NCI-H226 (cell line): Measurements from ENCODE around the gene TSTD2.
"Not testable (repeated sequence)": the region's sequence is repeated elsewhere in the genome, so short reads cannot be mapped to it uniquely, and the experiment has no call there.

Source experiments
- DNase-seq: peaks from one replicate; pipeline ENCODE4 v3.0.0-alpha.2; 2015

The TSTD2 gene

DNA sequence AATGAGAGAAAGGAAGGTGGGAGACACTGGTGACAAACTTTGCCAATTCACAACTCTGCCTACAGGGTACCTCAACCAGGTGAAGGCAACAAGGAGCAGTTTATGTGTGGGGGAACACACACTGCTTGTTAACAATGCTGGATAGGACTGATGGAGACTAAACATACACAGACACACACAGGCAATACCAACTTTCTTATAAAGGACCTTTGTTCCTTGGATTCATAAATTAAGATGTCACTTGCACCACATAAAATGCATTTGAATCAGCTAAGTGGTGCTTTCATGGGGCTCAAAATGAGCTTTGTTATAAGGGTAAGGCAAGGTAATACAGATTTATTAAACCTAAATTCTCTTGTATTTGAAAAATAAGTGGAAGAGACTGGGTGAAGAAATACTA is 4.0 kb downstream of the TSTD2 start:
- DNase-seq, result no peak

DNA sequence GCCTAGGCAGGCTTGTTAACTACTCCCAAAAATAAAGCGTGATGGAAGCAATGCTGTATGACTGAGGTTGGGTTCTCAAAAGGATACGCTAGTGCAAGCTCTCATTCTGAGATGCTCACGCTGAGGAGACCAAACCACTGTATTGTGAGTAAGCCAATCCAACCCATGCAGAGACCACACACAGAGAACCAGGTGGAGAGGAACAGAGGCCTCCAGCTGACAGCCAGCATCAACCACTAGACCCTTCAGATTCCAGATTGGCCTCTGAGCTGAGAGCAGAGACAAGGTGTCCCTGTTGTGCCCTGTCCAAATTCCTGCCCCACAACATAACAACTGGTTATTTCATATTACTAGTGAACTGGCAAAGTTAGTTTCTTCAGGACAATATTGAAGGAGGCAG is 4.5 kb downstream of the TSTD2 start:
- DNase-seq, result no peak

DNA sequence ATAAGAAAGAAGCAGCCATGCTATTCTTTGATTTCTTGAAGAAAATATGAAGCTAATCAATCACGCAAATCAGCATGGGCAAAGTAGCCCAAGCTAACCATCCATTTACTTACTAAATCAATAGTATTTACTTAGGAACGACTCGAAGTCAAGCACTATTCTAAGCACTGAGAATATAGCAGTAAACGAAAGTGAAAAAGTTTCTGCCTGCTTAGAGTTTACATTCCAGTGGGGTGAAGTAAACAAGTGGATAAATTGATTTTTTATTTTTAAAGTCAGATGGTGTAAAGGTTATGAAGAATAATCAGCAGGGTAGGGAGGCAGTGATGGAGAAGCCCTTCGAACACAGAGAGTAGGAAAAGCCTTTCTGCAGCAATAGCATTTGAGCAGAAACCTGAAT is 5.5 kb downstream of the TSTD2 start:
- DNase-seq, result no peak

DNA sequence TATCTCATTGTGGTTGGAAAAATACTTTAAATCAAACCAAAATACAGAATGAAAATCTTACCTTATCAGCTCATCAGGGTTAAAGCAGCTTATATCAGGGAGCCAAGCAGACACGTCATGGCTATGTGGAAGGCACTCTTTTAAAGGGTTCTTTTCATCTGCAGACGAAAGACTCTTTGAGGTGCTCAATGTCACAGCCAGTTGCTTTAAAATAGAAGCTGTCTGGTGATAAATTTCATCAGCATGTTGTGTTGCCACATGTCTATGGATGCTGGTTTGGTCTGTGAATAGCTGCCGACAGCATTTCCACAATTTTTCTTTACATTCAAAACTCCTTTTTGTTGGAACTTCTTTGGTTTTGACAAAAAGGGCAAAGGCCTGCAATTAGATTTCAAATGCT is 7.5 kb downstream of the TSTD2 start:
- no peak for DNase-seq

DNA sequence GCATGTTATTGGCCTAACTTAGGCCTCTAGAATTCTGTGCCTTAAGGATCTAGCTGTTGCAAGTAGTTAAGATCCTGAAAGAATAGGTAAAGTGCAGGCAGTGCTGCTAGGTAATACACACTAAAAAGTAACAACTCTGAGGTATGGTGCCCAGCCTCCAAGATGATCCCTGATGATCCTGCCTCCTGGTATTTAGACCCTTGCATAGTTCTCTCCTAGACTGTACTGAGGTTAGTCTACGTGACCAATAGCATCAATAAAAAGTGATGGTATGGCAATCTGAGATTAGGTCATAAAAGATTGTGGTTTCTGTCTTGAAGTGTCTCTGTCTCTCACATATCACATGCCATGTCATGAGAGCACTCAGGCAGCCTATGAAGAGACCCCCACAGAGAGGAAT is 9.2 kb downstream of the TSTD2 start:
- DNase-seq, result no peak

DNA sequence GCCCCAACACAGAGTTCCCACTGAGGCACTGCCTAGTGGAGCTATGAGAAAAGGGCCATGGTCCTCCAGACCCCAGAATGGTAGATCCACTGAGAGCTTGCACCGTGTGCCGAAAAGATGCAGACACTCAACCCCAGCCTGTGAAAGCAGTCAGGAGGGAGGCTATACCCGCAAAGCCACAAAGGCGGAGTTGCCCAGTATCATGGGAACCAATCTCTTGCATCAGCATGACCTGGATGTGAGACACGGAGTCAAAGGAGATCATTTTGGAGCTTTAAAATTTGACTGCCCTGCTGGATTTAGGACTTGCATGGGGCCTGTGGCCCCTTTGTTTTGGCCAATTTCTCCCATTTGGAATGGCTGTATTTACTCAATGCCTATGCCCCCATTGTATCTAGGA is 10.7 kb downstream of the TSTD2 start:
- DNase-seq, result not testable (repeated sequence)

DNA sequence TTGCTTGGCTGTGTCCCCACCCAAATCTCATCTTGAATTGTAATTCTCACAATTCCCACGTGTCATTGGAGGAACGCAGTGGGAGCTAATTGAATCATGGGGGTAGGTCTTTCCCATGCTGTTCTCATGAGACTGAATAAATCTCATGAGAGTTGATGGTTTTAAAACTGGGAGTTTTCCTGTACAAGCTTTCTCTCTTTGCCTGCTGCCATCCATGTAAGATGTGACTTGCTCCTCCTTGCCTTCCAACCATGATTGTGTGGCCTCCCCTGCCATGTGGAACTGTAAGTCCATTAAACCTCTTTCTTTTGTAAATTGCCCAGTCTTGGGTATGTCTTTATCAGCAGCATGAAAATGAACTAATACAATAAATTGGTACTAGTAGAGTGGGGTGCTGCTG is 13.1 kb downstream of the TSTD2 start:
- not testable (repeated sequence) for DNase-seq

DNA sequence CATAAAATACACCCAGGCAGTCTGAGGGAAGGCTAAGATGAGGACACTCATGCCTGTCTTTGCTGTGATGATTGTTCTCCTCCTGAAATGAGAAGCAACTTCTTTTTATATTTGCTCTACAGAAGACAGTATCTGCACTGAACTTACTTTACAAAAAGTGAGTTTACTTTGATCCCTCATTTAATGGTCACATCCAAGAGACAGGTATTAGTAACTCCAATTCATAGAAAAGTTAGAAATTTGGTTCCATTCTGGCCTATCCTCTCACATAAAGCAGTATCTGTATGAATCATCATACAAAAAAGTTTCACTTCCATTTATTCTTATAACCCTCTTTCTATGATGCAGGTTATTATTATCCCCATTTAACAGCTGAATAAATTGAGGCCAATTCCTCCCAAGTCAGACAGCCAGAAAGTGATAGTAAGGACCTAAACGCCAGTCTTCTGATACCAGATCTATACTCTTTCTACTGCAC is 15.2 kb downstream of the TSTD2 start:
- no peak for DNase-seq

DNA sequence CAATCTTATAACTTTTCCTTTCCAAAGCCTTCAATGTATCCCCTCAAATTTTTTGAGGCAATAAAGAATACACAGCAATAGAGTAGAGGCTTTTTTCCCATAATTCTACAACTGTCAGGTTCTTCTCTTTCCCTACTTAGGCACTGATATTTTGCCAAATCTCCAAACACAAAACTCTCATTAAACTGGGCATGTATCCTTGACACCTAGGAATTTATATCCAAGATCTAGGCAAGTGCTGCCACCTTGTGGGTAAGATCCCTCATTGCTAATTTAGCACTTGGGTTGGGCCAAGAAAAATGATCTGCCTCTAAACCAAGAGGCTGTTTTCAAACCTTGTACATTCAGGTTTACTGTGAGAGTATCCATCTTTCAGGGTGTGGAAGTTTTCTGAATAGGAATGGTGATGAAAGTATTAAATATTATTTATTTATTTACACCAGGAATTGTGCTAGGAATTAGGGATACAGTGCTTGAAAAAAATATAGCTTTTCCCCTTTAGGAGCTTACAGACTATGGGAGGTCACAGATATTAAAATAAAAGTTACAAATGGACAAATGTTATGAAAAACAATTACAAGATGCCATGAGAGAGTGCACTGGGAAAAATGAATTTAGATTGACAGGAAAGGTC is 17.6 kb downstream of the TSTD2 start:
- no peak for DNase-seq

DNA sequence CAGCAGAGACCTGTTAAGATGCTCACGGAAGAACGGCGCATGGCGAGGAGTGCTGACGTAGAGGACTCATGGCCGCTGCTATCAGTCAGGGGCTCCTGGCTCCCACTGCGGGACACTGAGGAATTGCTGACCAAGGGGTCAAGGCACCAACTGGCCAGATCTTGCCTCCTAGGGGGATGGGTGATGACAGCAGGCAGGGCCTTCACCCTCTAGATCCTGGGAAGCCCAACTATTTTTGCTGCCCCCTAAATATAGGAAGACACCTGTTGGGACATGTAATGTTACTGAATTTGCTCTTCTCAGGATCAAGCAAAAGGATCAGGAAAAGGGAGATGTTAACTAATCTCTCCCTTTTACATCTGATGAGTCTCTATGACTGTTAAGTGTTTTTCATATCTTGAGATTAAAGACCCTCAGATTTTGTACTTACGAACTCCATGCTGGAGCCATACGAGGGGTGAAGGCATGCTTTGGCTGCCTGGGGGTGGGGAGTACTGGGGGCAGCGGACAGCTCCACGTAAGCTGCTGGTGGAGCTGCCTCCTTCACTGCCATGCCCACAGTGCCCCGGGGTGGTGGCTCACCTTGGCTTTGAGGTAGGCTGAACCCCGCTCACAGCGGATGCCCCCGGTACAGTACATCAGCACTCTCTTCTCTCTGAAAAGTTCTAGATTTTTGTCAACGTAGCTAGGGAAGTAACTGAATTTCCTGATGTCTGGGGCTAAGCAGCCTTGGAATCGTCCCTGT is 28.1 kb downstream of the TSTD2 start:
- no peak for DNase-seq

DNA sequence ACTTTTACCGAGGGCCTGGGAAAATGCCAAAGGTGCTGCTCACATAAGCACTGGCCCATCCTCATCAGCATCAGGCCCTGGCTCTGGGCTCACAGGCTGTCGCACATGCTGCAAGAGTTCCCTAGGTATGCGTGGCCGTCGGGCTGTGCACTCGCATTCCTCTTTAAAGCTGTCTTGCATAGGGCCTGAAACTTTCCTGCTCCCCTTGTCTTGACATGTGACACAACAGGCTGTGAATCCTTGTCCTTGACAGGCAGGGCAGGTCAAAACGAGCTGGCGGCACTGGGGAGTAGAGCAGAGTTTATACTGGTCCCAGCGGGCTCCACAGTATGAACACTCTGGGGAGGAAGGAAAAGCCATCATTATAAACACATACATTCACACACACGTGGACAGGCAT is 30.7 kb downstream of the TSTD2 start:
- DNase-seq, result no peak

DNA sequence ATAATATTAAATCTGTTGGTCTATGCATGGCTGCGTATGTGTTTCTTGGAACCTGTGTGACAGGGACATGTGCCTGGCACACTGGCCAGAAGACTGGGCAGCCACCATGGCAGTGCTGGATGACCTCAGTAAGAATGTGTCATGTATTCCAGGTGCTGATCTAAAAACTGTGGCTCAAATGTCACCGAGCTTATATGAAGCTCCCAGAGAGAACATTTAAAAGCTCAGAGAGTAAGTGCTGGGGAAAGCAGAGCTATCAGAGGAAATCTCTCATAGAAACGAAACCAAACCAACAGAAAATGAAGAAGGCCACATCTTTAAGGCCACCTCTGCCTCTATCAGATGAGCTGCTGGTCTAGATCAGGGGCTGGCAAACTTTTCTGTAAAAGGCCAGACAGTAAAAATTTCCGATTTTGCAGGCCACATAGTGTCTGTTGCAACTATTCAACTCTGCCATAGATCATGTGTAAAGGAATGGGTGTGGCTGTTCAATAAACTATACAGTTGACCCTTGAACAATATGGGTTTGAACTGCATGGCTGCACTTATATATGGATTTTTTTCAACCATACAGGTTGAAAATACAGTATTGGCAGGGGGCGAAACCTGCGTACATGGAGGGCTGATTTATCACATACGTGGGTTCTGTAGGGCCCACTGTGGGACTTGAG is 31.8 kb downstream of the TSTD2 start:
- DNase-seq, result no peak

DNA sequence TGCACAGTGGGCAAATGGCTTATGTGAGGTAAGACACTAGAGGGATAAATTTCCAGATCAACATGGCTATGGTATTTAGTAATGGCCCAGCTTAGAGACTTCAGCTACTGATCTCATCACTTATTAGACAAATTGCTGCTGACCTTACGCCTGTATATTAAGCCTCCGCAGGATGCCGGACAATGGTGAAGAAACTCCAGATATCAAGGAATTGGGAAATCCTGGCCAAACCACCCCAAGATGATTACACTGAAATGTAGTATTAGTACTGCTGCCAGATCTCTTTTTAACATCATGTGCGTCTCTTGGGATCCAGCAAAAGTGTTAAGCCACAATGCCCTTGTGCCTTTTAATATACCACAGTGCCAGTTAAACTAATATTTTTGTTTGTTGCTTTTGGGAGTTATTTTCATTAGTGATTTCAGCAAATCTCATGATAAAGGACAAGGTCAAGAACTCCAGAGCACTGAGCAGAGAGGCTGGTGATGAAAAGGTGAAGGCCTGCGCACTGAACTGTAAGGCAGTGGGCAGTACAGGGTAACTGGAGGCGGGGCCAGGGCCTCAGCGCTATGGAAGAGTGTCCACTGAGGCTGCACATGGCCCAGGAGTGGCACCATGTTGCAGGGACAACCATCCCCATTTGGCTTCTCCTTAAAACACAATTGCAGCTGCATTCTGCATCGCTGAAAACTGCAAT is 32.5 kb downstream of the TSTD2 start:
- DNase-seq, result no peak

DNA sequence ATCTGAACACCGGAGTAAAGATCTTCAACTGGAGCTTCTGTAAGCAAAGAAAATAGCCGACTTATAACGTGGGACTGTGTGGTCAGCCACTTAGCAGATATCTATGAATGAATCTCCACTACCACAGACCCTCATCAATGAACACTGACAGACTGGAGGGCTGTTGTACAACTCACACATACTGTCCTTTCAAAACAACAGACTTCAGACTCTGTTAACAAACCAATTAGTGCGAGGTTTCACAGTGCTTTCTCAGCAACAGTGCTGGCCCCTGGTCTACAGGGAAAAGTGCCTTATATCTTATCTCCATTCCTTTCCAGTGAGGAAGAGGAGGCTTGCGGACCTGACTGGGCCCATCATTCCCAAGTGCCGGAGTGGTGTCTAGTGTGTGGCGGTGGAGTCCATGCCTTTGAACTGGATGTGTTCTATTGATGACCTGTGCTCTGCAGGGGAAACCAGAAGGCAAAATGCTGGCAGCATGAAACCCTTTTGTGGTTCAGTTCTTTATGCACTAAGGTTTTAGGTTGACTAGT is 33.8 kb downstream of the TSTD2 start:
- DNase-seq, result no peak

DNA sequence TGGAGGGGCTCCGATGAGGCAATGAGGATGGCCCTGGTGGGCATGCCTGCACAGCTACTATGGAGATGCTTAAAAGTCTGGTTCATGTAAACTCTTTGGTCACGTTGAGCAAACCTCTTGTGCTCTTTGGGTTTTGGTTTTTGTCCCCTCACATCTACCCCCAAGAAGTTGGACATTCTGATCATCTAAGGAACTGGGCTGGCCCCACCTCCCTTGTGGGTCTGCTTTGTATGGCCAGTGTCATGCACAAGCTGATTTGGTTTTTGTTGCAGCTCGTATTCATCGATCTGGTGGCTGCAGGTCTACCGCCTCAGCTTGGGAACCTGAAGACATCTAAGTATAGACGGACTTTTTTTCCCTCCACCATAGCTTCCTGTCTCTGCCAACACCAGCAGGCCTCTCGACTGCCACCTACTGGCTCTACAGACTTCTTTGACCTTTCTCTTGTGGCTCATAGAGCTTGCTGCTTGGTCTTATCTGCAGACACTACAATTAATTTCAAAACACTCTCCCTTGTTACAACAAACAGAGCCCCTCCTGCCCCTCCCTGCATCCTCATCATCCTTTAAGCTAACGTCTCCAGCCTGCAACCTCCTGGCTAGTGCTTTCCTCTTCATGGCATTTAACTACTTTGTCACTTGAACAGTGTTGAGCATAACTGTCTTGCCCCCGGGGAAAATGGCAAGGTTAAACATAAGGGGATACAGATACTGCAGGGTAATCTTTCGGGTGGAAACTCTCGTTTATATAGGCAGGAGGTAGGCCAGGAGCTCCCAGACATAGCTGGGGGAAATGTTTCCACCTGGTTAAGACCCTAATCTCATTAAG is 34.5 kb downstream of the TSTD2 start:
- peak; percentile 56 for DNase-seq

DNA sequence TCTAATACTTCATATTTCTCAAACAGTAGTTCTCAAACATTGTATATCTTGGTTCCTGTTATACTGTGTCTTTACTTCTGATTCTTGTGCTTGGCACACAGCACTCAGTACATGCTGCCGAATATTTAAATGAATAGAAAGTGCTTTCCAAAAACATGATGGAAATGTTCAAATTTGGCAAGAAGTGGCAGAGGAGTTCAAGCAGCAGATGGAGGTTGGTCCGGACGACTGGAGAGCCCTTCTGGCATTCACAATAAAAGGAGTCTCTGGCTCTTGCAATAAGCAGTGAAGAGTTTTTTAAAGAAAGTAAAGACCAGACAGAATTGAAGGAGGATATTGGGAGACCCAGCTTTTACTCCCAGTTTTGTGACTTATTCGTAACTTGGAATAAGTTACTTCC is 36.3 kb downstream of the TSTD2 start:
- no peak for DNase-seq

DNA sequence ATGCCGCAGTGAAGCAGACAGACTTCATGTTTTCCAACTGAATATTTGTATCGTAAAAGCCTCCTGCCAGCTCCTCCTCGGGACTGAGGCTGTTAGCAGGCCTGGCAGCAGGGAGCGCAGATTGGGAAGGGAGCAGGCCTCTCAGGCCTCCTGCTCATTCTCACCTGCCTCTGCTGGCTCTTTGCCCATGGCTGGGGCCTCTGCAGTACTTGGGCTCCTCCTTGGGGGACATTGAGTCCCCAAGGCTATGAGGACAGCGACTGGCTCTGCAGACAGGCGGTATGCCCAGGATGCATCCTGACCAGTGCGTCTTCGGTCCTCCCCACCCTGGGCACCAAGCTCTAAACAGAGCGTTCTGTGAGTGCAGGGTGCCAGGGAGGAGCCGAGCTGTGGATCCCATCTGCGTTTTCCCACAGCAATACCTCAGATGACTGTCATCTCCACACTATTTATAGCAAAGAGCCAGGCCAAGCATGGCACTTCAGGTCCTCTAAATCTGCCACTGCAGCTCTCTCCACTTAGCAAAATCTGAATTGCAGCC is 38.7 kb downstream of the TSTD2 start:
- no peak for DNase-seq

DNA sequence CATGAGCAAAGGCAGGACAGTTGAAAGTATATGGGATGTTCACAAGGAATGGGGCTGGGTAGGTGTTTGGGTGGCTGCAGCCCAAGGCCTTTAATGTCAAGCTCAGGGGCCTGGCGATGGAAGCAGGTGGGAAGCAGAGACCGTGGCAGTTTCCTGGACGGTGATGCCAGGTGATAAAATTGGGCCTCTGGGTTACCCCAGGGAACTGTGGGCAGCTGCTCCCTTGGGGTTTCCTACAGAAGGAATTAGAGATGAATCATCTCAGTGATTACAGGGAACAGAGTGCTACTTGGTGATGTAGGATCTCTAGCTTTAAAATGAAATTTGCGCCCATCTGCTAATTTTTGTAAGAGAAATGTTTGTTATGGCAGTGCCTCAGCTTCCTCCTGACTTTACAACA is 39.2 kb downstream of the TSTD2 start:
- peak; percentile 18 for DNase-seq

DNA sequence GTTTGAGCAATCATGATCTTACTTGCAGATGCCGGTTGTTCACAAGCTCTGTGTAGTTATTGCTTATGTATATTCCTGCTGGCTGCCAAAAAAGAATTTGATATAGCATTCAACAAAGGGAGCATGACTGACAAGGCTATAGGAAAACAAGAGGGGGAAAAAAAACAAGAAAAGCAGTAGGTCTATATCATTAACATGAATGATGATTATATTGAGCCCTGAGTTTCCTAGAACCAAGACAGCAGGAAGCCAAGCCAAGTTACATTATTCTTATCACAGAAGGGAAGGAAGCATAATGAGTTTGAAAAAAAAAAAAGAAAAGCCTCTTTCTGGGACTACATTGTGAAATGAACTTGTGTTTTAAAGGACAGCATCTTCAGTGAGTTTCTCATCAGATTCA is 41.0 kb downstream of the TSTD2 start:
- DNase-seq, result no peak

DNA sequence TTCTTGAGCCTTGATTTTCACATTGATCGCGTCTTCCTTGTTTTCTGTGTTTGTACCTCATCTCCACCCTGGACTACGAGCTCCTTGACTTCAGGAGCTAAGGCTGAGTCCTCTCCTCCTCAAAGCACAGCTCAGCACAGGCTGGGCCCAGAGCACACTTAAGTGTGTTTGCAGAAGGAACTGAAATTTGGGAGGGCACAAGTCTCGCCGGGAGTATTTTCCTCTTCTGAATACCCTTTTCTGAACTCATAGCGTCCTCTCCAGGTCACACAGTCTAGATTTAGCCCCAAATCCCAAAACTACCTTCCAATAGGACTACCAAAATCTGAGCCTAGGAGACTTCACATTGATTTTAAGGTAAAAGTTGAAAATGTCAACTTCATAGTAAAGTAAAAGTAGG is 41.6 kb downstream of the TSTD2 start:
- no peak for DNase-seq

DNA sequence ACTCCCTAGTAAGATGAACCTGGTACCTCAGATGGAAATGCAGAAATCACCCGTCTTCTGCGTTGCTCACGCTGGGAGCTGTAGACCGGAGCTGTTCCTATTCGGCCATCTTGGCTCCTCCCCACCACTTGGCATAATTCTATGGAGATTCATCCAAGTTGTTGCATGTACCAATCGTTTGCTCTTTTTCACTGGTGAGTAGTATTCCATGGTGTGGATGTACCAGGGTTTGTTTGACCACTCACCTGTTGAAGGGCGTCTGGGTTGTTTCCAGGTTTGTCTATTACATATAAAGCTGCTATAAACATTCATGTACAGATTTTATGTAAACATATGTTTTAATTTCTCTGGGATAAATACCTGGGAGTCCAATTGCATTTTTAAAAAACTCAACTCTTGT is 46.3 kb downstream of the TSTD2 start:
- DNase-seq, result not testable (repeated sequence)

DNA sequence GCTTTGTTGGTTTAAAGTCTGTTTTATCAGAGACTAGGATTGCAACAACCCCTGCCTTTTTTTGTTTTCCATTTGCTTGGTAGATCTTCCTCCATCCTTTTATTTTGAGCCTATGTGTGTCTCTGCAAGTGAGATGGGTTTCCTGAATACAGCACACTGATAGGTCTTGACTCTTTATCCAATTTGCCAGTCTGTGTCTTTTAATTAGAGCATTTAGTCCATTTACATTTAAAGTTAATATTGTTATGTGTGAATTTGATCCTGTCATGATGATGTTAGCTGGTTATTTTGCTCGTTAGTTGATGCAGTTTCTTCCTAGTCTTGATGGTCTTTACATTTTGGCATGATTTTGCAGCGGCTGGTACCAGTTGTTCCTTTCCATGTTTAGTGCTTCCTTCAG is 48.4 kb downstream of the TSTD2 start:
- not testable (repeated sequence) for DNase-seq
